Skeletal muscle cell (primary cell): ENCODE measurements around the gene TET3.
"Not testable (repeated sequence)": the region's sequence is repeated elsewhere in the genome, so short reads cannot be mapped to it uniquely, and the experiment has no call there.

Experiments used
- DNase-seq: peaks from one replicate; pipeline ENCODE4 v3.0.0-alpha.2; 2010; ENCODE audit warnings: low read depth
- H3K4me3 ChIP-seq: 2 replicates; pipeline ENCODE4 v1.5.1; 2011; ENCODE audit warnings: low read depth, mild to moderate bottlenecking, control low read depth, low read length, moderate library complexity

The TET3 gene

GRCh38 chr2:73984203-73984921 lies at the start of gene TET3:
TET3 (plus strand) TSS chr2:73984910; CDS start chr2:73986404, 1,494 bp downstream.
- DNase-seq = no peak
- peak within 1 kb of the TSS; percentile 58 for H3K4me3 ChIP-seq

- no peak for DNase-seq
- no peak overlapping the region for H3K4me3 ChIP-seq
Observed at GRCh38 chr2:73935641-73936040, 49.1 kb upstream of the TET3 start.

GRCh38 chr2:73937103-73937885 lies 47.4 kb upstream of the TET3 start:
- H3K4me3 ChIP-seq = no peak overlapping the region
- DNase-seq = no peak

DNA sequence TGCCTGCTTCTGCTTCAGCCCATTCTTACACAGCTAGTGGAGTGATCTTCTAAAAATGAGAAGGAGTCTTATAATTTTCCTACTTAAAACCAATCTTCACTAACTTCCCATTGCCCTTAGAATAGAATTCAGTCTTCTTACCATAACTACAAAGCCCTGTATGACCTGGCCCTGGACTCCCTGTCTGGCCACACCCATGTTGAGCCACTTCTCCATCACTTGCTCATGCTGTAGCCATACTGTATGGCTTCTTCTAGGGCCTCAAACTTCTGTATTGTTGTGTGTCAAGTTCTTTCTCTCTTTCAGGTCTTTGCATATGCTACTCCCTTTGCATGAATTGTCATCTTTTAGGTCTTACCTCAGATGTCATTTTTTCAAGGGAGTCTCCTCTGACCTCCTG lies 46.8 kb upstream of the TET3 start:
- no peak for DNase-seq
- H3K4me3 ChIP-seq = no peak overlapping the region

GRCh38 chr2:73938718-73939352 lies 45.9 kb upstream of the TET3 start:
- no peak for DNase-seq
- H3K4me3 ChIP-seq = no peak overlapping the region

GRCh38 chr2:73939419-73939818 lies 45.3 kb upstream of the TET3 start:
- DNase-seq = no peak
- H3K4me3 ChIP-seq = no peak overlapping the region

- DNase-seq, H3K4me3 ChIP-seq: not testable (repeated sequence)
Observed at GRCh38 chr2:73940066-73940465, 44.6 kb upstream of the TET3 start.

DNA sequence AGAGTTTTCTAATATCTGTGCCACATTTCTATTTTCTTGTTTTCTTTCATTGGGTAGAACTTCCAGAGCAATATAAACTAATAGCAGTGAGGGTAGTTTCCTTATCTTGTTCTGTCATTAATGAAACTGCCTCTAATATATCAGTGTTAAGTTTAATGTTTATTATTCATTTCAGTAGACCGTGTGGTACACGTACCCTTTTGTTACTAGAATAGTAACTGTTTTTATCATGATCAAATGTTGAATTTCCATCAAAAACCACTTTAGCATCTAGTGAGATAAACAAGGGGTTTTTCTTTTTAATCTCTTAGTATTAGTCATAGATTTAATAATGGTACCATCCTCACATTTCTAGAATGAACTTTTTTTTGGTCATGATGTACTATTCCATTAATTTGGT lies 42.0 kb upstream of the TET3 start:
- no peak overlapping the region for H3K4me3 ChIP-seq
- DNase-seq = no peak

DNA sequence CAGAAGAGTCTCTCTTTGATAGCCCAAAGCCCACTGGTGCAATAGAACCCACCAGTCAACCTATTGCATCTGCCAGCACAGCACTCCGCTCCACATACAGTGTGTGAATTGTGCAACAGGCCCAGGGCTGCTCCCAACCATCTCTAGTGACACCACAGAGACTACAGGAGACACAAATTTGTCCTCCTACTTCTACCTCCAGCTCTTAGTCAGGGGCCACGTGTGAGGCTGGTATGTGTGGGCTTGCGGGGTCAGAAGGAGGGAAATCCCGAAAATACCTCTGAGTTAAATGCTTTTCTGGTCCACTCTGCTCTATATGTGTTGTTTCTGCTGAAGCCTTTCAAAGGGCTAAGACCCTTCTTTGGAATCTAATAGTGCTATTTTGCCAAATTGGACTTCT lies 40.0 kb upstream of the TET3 start:
- H3K4me3 ChIP-seq = no peak overlapping the region
- DNase-seq = no peak

GRCh38 chr2:73946215-73946614 lies 38.5 kb upstream of the TET3 start:
- DNase-seq = no peak

GRCh38 chr2:73946666-73947065 lies 38.0 kb upstream of the TET3 start:
- H3K4me3 ChIP-seq = no peak overlapping the region
- no peak for DNase-seq

More at GRCh38 chr2:73946215-73946614, 38.5 kb upstream of the TET3 start:
- no peak overlapping the region for H3K4me3 ChIP-seq

- DNase-seq = no peak
- H3K4me3 ChIP-seq = no peak overlapping the region
Observed at GRCh38 chr2:73947412-73948018, 37.2 kb upstream of the TET3 start.

DNA sequence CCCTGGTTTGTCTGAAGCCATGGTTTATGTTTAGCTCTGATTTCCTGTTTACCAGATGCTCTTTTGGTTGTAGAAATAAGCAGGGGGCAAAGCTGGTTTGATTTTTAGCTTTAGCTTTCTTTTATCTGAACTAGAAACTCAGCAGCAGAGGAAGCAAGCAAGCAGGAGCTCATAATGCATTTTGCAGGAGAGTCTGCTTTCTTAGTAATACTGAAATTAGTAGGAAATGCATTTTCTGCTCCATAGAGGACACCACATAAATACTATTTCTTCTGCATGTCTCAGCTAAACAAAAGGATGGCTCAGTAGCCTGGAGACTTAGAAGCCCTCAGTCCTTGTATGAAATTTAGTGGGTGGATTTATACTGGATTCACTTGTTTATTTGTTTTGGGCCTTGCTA lies 34.9 kb upstream of the TET3 start:
- no peak overlapping the region for H3K4me3 ChIP-seq
- DNase-seq = no peak

DNA sequence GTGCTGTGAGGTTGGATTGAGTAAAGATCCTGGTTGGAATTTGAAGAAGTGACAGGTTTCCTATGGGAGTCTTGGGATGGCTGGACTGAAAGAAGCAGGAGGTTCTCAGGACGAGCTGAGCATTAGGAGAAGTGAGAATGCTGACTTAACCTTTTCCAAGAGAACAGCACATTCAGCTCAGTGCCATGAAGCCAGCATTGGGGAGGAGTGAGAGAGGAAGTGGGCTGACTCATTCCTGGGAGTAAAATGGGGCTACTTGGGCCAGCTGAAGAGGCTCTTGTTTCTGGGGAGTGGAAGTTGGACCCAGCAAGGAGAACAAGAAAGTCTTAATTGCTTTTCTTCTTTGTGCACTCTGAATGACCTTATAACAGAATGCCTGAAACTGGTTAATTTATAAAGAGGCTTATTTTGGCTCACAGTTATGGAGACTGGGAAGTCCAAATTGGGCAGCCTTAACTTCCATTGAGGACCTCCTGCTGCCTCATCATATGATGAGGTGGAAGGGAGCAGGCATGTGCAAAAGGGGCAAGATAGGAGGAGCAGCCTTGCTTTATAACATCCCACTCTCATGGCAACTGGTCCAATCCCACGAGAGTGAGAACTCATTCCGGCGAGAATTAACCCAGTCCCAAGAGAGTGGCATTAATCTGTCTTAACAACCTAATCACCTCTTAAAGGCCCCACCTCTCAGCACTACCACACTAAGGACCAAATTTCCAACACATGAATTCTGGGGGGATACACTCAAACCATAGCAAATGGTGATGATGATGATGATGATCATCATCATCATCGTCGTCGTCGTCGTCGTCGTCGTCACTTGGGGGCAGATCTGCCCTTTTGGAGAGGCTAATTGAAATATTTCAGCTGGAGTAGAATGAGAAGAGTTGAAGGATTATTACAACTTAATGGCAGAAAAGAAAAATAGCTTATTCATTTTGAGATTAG lies 31.9 kb upstream of the TET3 start:
- no peak for DNase-seq
- H3K4me3 ChIP-seq = no peak overlapping the region

DNA sequence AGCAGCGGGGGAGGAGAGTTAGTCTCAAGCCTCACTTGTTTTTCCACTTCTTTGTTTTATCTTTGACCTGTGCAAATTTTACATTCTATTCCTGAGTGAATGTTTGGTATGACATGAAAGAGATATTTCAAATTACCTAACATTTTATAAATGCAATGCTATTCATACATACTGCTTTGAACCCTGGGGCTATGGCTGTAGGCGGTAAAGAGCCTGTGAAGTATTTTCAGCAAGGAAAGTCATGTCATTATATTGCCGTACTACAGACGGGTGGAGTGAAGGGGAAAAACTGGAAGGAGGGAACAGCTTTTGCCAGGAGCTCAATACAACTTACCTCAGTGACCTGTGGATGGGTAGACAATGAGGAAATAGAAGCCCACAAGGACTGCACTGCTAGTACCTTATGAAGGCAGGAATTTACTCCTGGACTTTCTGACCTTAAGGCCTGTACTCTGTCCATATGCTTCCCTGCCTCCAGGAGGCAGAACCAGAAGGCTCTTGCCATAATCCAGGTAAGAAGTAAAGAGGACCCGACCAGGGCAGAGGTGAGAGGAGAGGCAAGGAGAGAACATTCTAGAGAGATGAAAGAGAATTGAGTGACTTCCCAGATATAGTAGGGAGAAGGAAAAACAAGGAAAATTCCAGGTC lies 28.4 kb upstream of the TET3 start:
- H3K4me3 ChIP-seq = no peak overlapping the region
- DNase-seq = no peak

GRCh38 chr2:73961274-73961673 lies 23.4 kb upstream of the TET3 start:
- H3K4me3 ChIP-seq = no peak overlapping the region
- DNase-seq = no peak

GRCh38 chr2:73961823-73962615 lies 22.7 kb upstream of the TET3 start:
- no peak for DNase-seq
- no peak overlapping the region for H3K4me3 ChIP-seq

DNA sequence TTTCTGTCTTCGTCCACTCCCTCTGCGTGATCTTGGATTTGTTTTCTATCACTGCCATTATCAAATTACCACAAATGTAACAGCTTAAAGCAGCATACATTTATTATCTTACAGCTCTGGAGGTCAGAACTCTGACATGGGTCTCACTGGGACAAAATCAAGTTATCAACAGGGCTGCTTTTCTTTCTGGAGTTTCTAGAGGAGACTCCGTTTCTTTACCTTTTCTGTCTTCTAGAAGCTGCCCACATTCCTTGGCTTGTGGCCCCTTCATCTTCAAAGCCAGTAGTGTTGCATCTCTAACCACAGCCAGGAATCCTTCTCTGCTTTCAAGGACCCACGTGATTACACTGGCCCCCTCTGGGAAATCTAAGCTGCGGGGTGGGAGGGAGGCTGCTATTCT lies 21.9 kb upstream of the TET3 start:
- DNase-seq = no peak
- H3K4me3 ChIP-seq = no peak overlapping the region
